ENCODE data around the gene GNAS-AS1.

GNAS-AS1 gene

DNA sequence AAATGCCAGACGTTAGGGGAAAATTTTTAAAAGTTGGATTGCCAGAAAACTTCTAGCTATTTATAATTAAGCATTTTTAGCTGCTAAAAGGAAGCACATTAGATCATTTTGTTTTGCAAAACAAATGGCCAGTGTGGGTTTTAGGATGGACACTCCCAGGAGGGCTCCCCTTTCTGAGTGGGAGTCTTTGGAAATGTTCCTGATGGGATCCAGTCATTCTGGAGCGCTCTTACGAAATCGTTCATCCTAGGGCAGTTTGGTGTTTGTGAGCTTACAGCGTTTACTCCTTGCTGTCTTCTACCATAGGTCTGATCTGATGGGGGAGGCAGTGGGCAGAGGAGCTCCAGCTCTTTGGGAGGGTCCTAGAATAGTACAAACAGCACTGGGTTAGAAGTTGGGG, 16.5 kb upstream of the GNAS-AS1 start:
- Histone ChIP-seq H3K36me3 (ENCODE audit: control insufficient read depth in 1 of 2, insufficient read depth in 2 of 2, low read depth in 1 of 2, low read length in 2 of 2) (no peaks in the 10 kb centered on the region), H3K4me2 (ENCODE audit: low read length, poor library complexity, severe bottlenecking) (no peak overlapping the region), H2BK120ac (ENCODE audit: low read depth, low read length) (no peak overlapping the region), H3K4me3 (ENCODE audit: insufficient read depth in 1 of 2, low read depth in 1 of 2, low read length in 2 of 2) (no peak overlapping the region), H2AFZ (ENCODE audit: low read depth, low read length) (no peak overlapping the region), H3K18ac (ENCODE audit: low read depth in 1 of 2, low read length in 2 of 2) (no peak overlapping the region), H2BK15ac (ENCODE audit: low read depth, poor library complexity, severe bottlenecking) (no peak overlapping the region), H3K4me1 (ENCODE audit: control insufficient read depth, insufficient read depth, low read depth, low read length) (no peaks in the 10 kb centered on the region), H3K23ac (ENCODE audit: low read length in 2 of 2) (no peak overlapping the region), H2AK5ac (ENCODE audit: low read length, severe bottlenecking) (no peak overlapping the region), H3K14ac (ENCODE audit: low read length in 2 of 2) (no peak overlapping the region), H3K27me3 (ENCODE audit: control insufficient read depth in 1 of 2, insufficient read depth in 1 of 2, low read length in 2 of 2) (peaks cover 19 to 28% of the 10 kb centered on the region in 2 experiments), H3K9me3 (ENCODE audit: control insufficient read depth, low read length) (no peaks in the 10 kb centered on the region), H2BK12ac (ENCODE audit: low read length in 2 of 2) (no peak overlapping the region), H4K91ac (ENCODE audit: low read length) (no peak overlapping the region), H3K9ac (ENCODE audit: low read length) (no peak overlapping the region), H4K8ac (ENCODE audit: low read length) (no peak overlapping the region), H3K4ac (ENCODE audit: low read depth in 1 of 2, low read length in 2 of 2) (no peak overlapping the region), H3K27ac (ENCODE audit: low read length, poor library complexity, severe bottlenecking) (no peak overlapping the region), H3K79me1 (replicated peaks; ENCODE audit: low read length, poor library complexity, severe bottlenecking) (no peaks in the 10 kb centered on the region), H2BK5ac (ENCODE audit: low read depth, low read length, poor library complexity, severe bottlenecking) (no peak overlapping the region)
- WGBS, result 83% methylated on average over 4 of the region's 5 CpGs
- DNase-seq, result no peak

DNA sequence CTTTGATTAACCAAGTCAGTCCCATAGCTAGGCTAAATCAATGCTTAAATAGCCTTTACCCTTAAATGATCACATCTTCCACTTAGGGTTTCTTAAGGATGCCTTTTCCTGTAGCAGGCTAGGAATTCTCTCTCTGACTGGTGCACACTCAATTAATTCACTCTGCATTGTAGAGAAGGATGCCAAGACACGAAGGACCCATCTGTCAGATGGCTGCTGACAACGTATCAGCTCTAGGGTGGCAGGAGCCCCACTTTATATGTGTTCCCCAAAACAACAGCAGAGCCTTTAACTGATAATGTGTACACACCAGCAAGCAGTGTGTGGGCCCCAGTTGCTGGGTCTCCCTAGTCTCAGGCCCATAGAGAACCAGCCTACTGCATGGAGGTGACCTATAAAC, 15.1 kb upstream of the GNAS-AS1 start:
- Histone ChIP-seq H3K18ac (ENCODE audit: low read depth in 1 of 2, low read length in 2 of 2) (no peak overlapping the region), H2BK120ac (ENCODE audit: low read depth, low read length) (no peak overlapping the region), H3K4me3 (ENCODE audit: insufficient read depth in 1 of 2, low read depth in 1 of 2, low read length in 2 of 2) (no peak overlapping the region), H2BK12ac (ENCODE audit: low read length in 2 of 2) (no peak overlapping the region), H2BK5ac (ENCODE audit: low read depth, low read length, poor library complexity, severe bottlenecking) (no peak overlapping the region), H3K23ac (ENCODE audit: low read length in 2 of 2) (no peak overlapping the region), H3K4me1 (ENCODE audit: control insufficient read depth, insufficient read depth, low read depth, low read length) (no peaks in the 10 kb centered on the region), H4K91ac (ENCODE audit: low read length) (no peak overlapping the region), H2AFZ (ENCODE audit: low read depth, low read length) (no peak overlapping the region), H3K4me2 (ENCODE audit: low read length, poor library complexity, severe bottlenecking) (no peak overlapping the region), H3K79me1 (replicated peaks; ENCODE audit: low read length, poor library complexity, severe bottlenecking) (no peaks in the 10 kb centered on the region), H3K9ac (ENCODE audit: low read length) (no peak overlapping the region), H3K9me3 (ENCODE audit: control insufficient read depth, low read length) (no peaks in the 10 kb centered on the region), H2AK5ac (ENCODE audit: low read length, severe bottlenecking) (no peak overlapping the region), H3K27ac (ENCODE audit: low read length, poor library complexity, severe bottlenecking) (no peak overlapping the region), H4K8ac (ENCODE audit: low read length) (no peak overlapping the region), H3K4ac (ENCODE audit: low read depth in 1 of 2, low read length in 2 of 2) (no peak overlapping the region), H3K14ac (ENCODE audit: low read length in 2 of 2) (no peak overlapping the region), H3K36me3 (ENCODE audit: control insufficient read depth in 1 of 2, insufficient read depth in 2 of 2, low read depth in 1 of 2, low read length in 2 of 2) (no peaks in the 10 kb centered on the region), H3K27me3 (ENCODE audit: control insufficient read depth in 1 of 2, insufficient read depth in 1 of 2, low read length in 2 of 2) (peaks cover 26 to 33% of the 10 kb centered on the region in 2 experiments), H2BK15ac (ENCODE audit: low read depth, poor library complexity, severe bottlenecking) (no peak overlapping the region)
- DNase-seq, result no peak
- 72% methylated on average over 2 of the region's 2 CpGs for WGBS

DNA sequence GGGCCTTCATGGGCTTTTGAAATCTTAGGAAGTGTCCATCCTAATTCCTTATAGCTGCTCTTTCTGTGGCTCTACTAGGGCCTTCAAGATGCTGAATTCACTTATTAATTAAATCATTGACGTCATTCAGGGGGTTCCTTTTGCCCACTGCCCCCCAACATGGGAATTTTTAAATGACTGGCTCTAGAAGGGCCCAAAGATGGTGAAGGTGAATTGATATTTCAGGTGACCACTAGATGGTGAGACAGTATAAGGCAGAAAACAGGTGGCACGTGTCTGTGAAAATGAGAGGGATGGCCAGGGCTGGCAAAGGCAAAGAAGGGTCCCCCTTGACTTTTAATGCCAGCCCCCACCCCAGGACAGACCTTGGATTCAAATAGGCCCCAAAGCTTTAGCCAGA, 13.6 kb upstream of the GNAS-AS1 start:
- no peak overlapping the region for H3K4ac ChIP-seq (ENCODE audit: low read depth in 1 of 2, low read length in 2 of 2)
- no peaks in the 10 kb centered on the region for H3K9me3 ChIP-seq (ENCODE audit: control insufficient read depth, low read length)
- H3K27me3 ChIP-seq (ENCODE audit: control insufficient read depth in 1 of 2, insufficient read depth in 1 of 2, low read length in 2 of 2), result peaks cover 30 to 33% of the 10 kb centered on the region in 2 experiments
- no peak overlapping the region for H2BK120ac ChIP-seq (ENCODE audit: low read depth, low read length)
- H3K4me1 ChIP-seq (ENCODE audit: control insufficient read depth, insufficient read depth, low read depth, low read length), result no peaks in the 10 kb centered on the region
- no peak overlapping the region for H3K4me2 ChIP-seq (ENCODE audit: low read length, poor library complexity, severe bottlenecking)
- 43% methylated on average over 2 of the region's 2 CpGs for WGBS
- no peaks in the 10 kb centered on the region for H3K36me3 ChIP-seq (ENCODE audit: control insufficient read depth in 1 of 2, insufficient read depth in 2 of 2, low read depth in 1 of 2, low read length in 2 of 2)
- no peak overlapping the region for H3K9ac ChIP-seq (ENCODE audit: low read length)
- no peak overlapping the region for H3K18ac ChIP-seq (ENCODE audit: low read depth in 1 of 2, low read length in 2 of 2)
- H3K27ac ChIP-seq (ENCODE audit: low read length, poor library complexity, severe bottlenecking), result no peak overlapping the region
- H4K91ac ChIP-seq (ENCODE audit: low read length), result no peak overlapping the region
- no peak overlapping the region for H2AFZ ChIP-seq (ENCODE audit: low read depth, low read length)
- no peak overlapping the region for H3K4me3 ChIP-seq (ENCODE audit: insufficient read depth in 1 of 2, low read depth in 1 of 2, low read length in 2 of 2)
- no peak overlapping the region for H2BK5ac ChIP-seq (ENCODE audit: low read depth, low read length, poor library complexity, severe bottlenecking)
- H4K8ac ChIP-seq (ENCODE audit: low read length), result no peak overlapping the region
- H3K79me1 ChIP-seq (replicated peaks; ENCODE audit: low read length, poor library complexity, severe bottlenecking), result no peaks in the 10 kb centered on the region
- H2BK12ac ChIP-seq (ENCODE audit: low read length in 2 of 2), result no peak overlapping the region
- H2BK15ac ChIP-seq (ENCODE audit: low read depth, poor library complexity, severe bottlenecking), result no peak overlapping the region
- H3K23ac ChIP-seq (ENCODE audit: low read length in 2 of 2), result no peak overlapping the region
- no peak overlapping the region for H3K14ac ChIP-seq (ENCODE audit: low read length in 2 of 2)
- no peak overlapping the region for H2AK5ac ChIP-seq (ENCODE audit: low read length, severe bottlenecking)
- DNase-seq, result no peak

DNA sequence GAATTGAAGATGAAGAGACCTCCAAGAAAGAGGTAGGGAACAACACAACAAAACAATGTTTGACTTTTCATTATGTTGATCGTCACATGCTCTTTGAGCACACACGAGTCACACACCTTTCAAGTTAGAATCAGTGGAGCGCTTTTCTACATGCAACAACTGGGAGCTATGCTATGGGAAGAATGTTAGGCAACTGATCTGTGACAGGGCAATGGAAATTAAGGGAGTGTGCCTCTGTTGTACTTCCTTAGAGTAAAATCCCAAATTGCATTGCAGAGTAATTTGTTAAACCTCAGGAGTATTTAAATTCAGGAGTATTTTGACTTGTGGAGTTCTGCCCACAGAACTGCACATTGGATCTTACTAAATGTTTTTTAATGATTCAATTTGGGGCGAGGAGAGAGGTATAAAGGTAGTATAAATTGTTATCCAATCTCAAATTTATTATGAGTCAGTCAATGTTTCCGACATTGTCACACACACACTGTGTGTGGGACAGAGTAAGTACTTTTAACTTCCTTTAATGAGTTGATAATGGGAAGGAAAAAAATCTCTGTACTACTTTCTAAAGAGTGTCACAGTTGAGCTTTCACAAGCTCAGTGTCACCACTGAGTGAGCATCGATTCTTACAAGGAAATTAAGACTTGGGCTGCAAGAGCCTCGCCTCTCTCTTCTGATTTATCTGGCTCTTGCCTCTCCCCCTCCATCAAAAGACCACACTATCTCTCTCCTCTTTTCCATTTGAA, 12.5 kb upstream of the GNAS-AS1 start:
- Histone ChIP-seq H2BK120ac (ENCODE audit: low read depth, low read length) (no peak overlapping the region), H3K4me1 (ENCODE audit: control insufficient read depth, insufficient read depth, low read depth, low read length) (no peaks in the 10 kb centered on the region), H2AFZ (ENCODE audit: low read depth, low read length) (no peak overlapping the region), H3K4me3 (ENCODE audit: insufficient read depth in 1 of 2, low read depth in 1 of 2, low read length in 2 of 2) (no peak overlapping the region), H3K79me1 (replicated peaks; ENCODE audit: low read length, poor library complexity, severe bottlenecking) (no peaks in the 10 kb centered on the region), H2BK12ac (ENCODE audit: low read length in 2 of 2) (no peak overlapping the region), H3K14ac (ENCODE audit: low read length in 2 of 2) (no peak overlapping the region), H4K8ac (ENCODE audit: low read length) (no peak overlapping the region), H2AK5ac (ENCODE audit: low read length, severe bottlenecking) (no peak overlapping the region), H3K23ac (ENCODE audit: low read length in 2 of 2) (no peak overlapping the region), H3K36me3 (ENCODE audit: control insufficient read depth in 1 of 2, insufficient read depth in 2 of 2, low read depth in 1 of 2, low read length in 2 of 2) (no peaks in the 10 kb centered on the region), H3K27ac (ENCODE audit: low read length, poor library complexity, severe bottlenecking) (no peak overlapping the region), H3K18ac (ENCODE audit: low read depth in 1 of 2, low read length in 2 of 2) (no peak overlapping the region), H3K9me3 (ENCODE audit: control insufficient read depth, low read length) (no peaks in the 10 kb centered on the region), H3K4ac (ENCODE audit: low read depth in 1 of 2, low read length in 2 of 2) (no peak overlapping the region), H3K27me3 (ENCODE audit: control insufficient read depth in 1 of 2, insufficient read depth in 1 of 2, low read length in 2 of 2) (peaks cover 29 to 39% of the 10 kb centered on the region in 2 experiments), H4K91ac (ENCODE audit: low read length) (no peak overlapping the region), H3K9ac (ENCODE audit: low read length) (no peak overlapping the region), H2BK5ac (ENCODE audit: low read depth, low read length, poor library complexity, severe bottlenecking) (no peak overlapping the region), H3K4me2 (ENCODE audit: low read length, poor library complexity, severe bottlenecking) (no peak overlapping the region), H2BK15ac (ENCODE audit: low read depth, poor library complexity, severe bottlenecking) (no peak overlapping the region)
- DNase-seq, result no peak
- 81% methylated on average over 5 of the region's 7 CpGs for WGBS
